Liver (tissue), 3 donors: Measurements from ENCODE around the gene ACSS1.

ENCODE experiments used
- CTCF ChIP-seq: fragments of 150-350 bp; IDR thresholded peaks from 2 replicates; pipeline ENCODE4 v1.5.1; 2017; ENCODE audit warnings: improper control_type of control experiment, low read depth, low read length; ENCODE audit not compliant: missing input control
- EGR1 ChIP-seq, 2 donors: IDR thresholded peaks; 2 replicates each; pipeline ENCODE4 v1.6.1; 2016 to 2018; ENCODE audit warnings: antibody characterized with exemption in 2 of 2, low read depth in 2 of 2
- JUND ChIP-seq, 2 donors: IDR thresholded peaks; 2 replicates each; pipeline ENCODE4 v1.6.1; 2016; ENCODE audit warnings: antibody characterized with exemption in 2 of 2
- MAX ChIP-seq: IDR thresholded peaks from 2 replicates; pipeline ENCODE4 v1.6.1; 2016; ENCODE audit warnings: antibody characterized with exemption
- RAD21 ChIP-seq, 2 donors: IDR thresholded peaks; 2 replicates each; pipeline ENCODE4 v1.6.1; 2016; ENCODE audit warnings: antibody characterized with exemption in 2 of 2, mild to moderate bottlenecking in 2 of 2
- RXRA ChIP-seq, 2 donors: IDR thresholded peaks; 2 replicates each; pipeline ENCODE4 v1.6.1; 2017 to 2018; ENCODE audit warnings: antibody characterized with exemption in 2 of 2, mild to moderate bottlenecking in 1 of 2
- TAF1 ChIP-seq: conservative IDR thresholded peaks from 2 replicates; pipeline ENCODE4 v1.6.1; 2016; ENCODE audit warnings: antibody characterized with exemption, mild to moderate bottlenecking
- YY1 ChIP-seq: IDR thresholded peaks from 2 replicates; pipeline ENCODE4 v1.6.1; 2016; ENCODE audit warnings: antibody characterized with exemption, mild to moderate bottlenecking
- TF ChIP-seq, protein P1 (sequence below): IDR thresholded peaks from 2 replicates; pipeline ENCODE4 v1.6.1; 2016; ENCODE audit warnings: antibody characterized with exemption
- TF ChIP-seq, protein P2 (sequence below): IDR thresholded peaks from 2 replicates; pipeline ENCODE4 v1.6.1; 2016; ENCODE audit warnings: antibody characterized with exemption, mild to moderate bottlenecking
- TF ChIP-seq, protein P3 (sequence below): IDR thresholded peaks from 2 replicates; pipeline ENCODE4 v1.6.1; 2016; ENCODE audit warnings: antibody characterized with exemption
- donor health status: healthy.
- donor health status: healthy.

DNA sequence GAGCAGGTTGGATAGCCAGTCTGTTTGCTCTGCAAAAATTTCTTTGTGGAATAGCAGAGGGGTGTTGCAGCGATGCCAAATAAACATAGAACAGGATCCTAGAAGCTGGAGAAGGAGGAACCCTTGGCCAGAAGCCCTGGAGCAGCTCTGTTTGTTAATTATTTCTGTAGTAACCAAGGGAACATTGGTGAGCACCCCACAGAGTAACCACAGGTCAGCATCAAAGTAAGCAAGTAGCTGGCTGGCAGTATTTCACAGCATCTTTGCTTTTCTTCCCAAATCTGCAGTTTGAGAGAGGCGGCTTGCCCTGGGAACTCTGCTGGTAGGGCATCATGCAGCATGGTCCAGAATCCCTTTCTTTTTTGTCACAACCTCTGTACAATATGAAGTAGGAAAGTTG is 52.7 kb downstream of the ACSS1 start:
- TF ChIP-seq RAD21 (IDR thresholded peaks at IDR 0.05) (no peak), CTCF (no peak), RXRA (IDR thresholded peaks at IDR 0.05) (peak; percentile 61 to 64), TAF1 (no peak), EGR1 (IDR thresholded peaks at IDR 0.05; ENCODE audit: low read depth in 2 of 2) (no peak), MAX (no peak), YY1 (no peak), JUND (IDR thresholded peaks at IDR 0.05) (no peak)
- TF ChIP-seq, protein P1, sequence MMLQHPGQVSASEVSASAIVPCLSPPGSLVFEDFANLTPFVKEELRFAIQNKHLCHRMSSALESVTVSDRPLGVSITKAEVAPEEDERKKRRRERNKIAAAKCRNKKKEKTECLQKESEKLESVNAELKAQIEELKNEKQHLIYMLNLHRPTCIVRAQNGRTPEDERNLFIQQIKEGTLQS: no peak
- TF ChIP-seq, protein P2, sequence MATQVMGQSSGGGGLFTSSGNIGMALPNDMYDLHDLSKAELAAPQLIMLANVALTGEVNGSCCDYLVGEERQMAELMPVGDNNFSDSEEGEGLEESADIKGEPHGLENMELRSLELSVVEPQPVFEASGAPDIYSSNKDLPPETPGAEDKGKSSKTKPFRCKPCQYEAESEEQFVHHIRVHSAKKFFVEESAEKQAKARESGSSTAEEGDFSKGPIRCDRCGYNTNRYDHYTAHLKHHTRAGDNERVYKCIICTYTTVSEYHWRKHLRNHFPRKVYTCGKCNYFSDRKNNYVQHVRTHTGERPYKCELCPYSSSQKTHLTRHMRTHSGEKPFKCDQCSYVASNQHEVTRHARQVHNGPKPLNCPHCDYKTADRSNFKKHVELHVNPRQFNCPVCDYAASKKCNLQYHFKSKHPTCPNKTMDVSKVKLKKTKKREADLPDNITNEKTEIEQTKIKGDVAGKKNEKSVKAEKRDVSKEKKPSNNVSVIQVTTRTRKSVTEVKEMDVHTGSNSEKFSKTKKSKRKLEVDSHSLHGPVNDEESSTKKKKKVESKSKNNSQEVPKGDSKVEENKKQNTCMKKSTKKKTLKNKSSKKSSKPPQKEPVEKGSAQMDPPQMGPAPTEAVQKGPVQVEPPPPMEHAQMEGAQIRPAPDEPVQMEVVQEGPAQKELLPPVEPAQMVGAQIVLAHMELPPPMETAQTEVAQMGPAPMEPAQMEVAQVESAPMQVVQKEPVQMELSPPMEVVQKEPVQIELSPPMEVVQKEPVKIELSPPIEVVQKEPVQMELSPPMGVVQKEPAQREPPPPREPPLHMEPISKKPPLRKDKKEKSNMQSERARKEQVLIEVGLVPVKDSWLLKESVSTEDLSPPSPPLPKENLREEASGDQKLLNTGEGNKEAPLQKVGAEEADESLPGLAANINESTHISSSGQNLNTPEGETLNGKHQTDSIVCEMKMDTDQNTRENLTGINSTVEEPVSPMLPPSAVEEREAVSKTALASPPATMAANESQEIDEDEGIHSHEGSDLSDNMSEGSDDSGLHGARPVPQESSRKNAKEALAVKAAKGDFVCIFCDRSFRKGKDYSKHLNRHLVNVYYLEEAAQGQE: no peak
- TF ChIP-seq, protein P3, sequence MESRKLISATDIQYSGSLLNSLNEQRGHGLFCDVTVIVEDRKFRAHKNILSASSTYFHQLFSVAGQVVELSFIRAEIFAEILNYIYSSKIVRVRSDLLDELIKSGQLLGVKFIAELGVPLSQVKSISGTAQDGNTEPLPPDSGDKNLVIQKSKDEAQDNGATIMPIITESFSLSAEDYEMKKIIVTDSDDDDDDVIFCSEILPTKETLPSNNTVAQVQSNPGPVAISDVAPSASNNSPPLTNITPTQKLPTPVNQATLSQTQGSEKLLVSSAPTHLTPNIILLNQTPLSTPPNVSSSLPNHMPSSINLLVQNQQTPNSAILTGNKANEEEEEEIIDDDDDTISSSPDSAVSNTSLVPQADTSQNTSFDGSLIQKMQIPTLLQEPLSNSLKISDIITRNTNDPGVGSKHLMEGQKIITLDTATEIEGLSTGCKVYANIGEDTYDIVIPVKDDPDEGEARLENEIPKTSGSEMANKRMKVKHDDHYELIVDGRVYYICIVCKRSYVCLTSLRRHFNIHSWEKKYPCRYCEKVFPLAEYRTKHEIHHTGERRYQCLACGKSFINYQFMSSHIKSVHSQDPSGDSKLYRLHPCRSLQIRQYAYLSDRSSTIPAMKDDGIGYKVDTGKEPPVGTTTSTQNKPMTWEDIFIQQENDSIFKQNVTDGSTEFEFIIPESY: no peak
